ENCODE measurements around the gene GLCE. TPM values are rescaled to one million over a fixed set of nuclear protein-coding genes. Genes with fewer than 3 reads are reported as not detected.

The GLCE gene
- total and polyA plus RNA-seq, 9 of the 15 experiments (the other 6 are each of a cell fraction or from before 2014, with no cell fraction given) = 4.6 to 12.3 (median 10.6) TPM

DNA sequence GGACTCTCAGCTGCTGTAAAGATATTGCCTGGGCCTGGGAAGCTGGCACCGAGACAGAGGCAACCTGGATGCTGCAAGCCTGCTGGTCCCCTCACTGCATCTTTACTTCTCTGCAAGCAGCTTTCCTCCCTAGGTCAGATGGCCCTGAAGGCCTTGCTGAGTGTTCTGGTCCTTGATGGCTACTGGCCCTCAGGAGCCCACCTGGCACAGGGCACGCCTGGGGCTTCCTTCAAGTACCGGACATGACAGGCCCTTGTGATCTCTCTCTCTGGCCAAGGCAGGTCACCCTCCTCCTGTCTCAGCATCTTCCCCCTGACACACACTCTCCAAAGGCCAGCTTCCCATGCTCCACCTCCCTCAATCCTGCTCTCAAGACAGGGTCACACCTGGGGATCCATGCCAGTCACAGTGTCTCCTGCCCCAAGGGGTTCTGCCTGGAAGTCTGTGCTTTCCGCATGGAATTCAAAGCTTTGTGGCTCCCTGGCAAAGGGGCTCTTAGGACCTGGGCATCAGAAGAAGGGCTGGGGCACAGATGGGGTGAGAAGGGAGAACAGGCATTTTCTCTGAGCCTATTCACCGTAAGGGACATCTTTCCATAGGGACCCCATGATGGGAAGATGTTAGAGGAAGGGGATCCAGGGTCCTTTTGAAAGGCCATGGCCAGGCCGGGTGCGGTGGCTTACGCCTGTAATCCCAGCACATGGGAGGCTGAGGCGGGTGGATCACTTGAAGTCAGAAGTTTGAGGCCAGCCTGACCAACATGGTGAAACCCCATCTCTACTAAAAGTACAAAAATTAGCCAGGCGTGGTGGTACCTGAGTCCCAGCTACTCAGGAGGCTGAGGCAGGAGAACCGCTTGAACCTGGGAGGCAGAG is 133.5 kb downstream of the GLCE start:
- no peaks in the 10 kb centered on the region for H3K9me1 ChIP-seq (ENCODE audit: control insufficient read depth, insufficient read depth, low read length)
- peaks cover 23 to 74% of the 10 kb centered on the region in 2 experiments for H3K27me3 ChIP-seq (ENCODE audit: control insufficient read depth in 2 of 2, insufficient read depth in 2 of 2, low read length in 2 of 2)
- no peaks in the 10 kb centered on the region for H3K9me3 ChIP-seq (replicated peaks; ENCODE audit: control insufficient read depth, insufficient read depth, low read depth, low read length)
- ATAC-seq (no peak), FAIRE-seq (no peak), DNase-seq (ENCODE audit: extremely low read depth in 1 of 4, low spot score in 3 of 4) (no peak)
- ChIA-PET CTCF (ENCODE audit: low intra/inter-chr PET ratio) (no interaction called here), POLR2A (interaction anchor here (0.9 kb wide), 1 partner anchor 26 kb away, joined by 3 read pairs; no protein-coding TSS in a partner anchor)
- H3K36me3 ChIP-seq (ENCODE audit: control insufficient read depth, insufficient read depth, low read length) = no peaks in the 10 kb centered on the region
- WGBS (ENCODE audit: insufficient coverage, low coverage, missing lambda C conversion rate) = under 1% methylated on average over 10 of the region's 11 CpGs
- H3K4me2 ChIP-seq (ENCODE audit: insufficient read depth, low read length) = no peak overlapping the region
- H3K4me3 ChIP-seq = no peak overlapping the region
- H3K9ac ChIP-seq (ENCODE audit: insufficient read depth in 1 of 2, low read depth in 2 of 2, low read length in 2 of 2) = no peak overlapping the region; a peak in 1 of 4 replicates
- no TSS peak for BruUV-seq (replicated peaks)
- H3K4me1 ChIP-seq (replicated peaks in 1 of 2; ENCODE audit: control insufficient read depth in 2 of 2, insufficient read depth in 2 of 2, low read length in 2 of 2) = peaks cover 0 to 6% of the 10 kb centered on the region in 2 experiments; a peak in 1 of 5 replicates
- no peaks in the 10 kb centered on the region; the same call in 1 of the 2 replicates for H4K20me1 ChIP-seq (replicated peaks; ENCODE audit: control insufficient read depth, insufficient read depth, low read length)
- intact Hi-C loops (cut with micrococcal nuclease) (no loop called here), in situ Hi-C loops (cut with MboI) (no loop called here)
- no peak overlapping the region for H2AFZ ChIP-seq (ENCODE audit: low read depth, low read length)
- H3K79me2 ChIP-seq (ENCODE audit: control insufficient read depth, insufficient read depth, low read length) = no peaks in the 10 kb centered on the region
- no peak overlapping the region for H3K27ac ChIP-seq (ENCODE audit: extremely low read depth, low read depth, low read length)
- TF ChIP-seq ELF1 (tag; IDR thresholded peaks at IDR 0.05) = no peak
- TF ChIP-seq MEF2D (tag; conservative IDR thresholded peaks at IDR 0.05; ENCODE audit: low read depth) = no peak
- no peak for TF ChIP-seq MBD1 (CRISPR knock-in tag; IDR thresholded peaks at IDR 0.05)
- no peak for TF ChIP-seq RBM15 (IDR thresholded peaks at IDR 0.05; ENCODE audit: insufficient read depth, low read length)
- TF ChIP-seq TRIM24 (IDR thresholded peaks at IDR 0.05) = no peak
- no peak for TF ChIP-seq ZNF766 (CRISPR knock-in tag; conservative IDR thresholded peaks at IDR 0.05)
- no peak for TF ChIP-seq MCM3 (IDR thresholded peaks at IDR 0.05)
- no peak for TF ChIP-seq ZNF253 (CRISPR knock-in tag; conservative IDR thresholded peaks at IDR 0.05)
- TF ChIP-seq NUFIP1 (IDR thresholded peaks at IDR 0.05; ENCODE audit: partially characterized antibody) = no peak
- TF ChIP-seq SMAD1 (IDR thresholded peaks at IDR 0.05; ENCODE audit: low read depth, low read length, partially characterized antibody) = no peak
- no peak for TF ChIP-seq ZNF232 (CRISPR knock-in tag; IDR thresholded peaks at IDR 0.05)
- TF ChIP-seq ZNF707 (CRISPR knock-in tag; conservative IDR thresholded peaks at IDR 0.05) = no peak
- TF ChIP-seq, protein P1, sequence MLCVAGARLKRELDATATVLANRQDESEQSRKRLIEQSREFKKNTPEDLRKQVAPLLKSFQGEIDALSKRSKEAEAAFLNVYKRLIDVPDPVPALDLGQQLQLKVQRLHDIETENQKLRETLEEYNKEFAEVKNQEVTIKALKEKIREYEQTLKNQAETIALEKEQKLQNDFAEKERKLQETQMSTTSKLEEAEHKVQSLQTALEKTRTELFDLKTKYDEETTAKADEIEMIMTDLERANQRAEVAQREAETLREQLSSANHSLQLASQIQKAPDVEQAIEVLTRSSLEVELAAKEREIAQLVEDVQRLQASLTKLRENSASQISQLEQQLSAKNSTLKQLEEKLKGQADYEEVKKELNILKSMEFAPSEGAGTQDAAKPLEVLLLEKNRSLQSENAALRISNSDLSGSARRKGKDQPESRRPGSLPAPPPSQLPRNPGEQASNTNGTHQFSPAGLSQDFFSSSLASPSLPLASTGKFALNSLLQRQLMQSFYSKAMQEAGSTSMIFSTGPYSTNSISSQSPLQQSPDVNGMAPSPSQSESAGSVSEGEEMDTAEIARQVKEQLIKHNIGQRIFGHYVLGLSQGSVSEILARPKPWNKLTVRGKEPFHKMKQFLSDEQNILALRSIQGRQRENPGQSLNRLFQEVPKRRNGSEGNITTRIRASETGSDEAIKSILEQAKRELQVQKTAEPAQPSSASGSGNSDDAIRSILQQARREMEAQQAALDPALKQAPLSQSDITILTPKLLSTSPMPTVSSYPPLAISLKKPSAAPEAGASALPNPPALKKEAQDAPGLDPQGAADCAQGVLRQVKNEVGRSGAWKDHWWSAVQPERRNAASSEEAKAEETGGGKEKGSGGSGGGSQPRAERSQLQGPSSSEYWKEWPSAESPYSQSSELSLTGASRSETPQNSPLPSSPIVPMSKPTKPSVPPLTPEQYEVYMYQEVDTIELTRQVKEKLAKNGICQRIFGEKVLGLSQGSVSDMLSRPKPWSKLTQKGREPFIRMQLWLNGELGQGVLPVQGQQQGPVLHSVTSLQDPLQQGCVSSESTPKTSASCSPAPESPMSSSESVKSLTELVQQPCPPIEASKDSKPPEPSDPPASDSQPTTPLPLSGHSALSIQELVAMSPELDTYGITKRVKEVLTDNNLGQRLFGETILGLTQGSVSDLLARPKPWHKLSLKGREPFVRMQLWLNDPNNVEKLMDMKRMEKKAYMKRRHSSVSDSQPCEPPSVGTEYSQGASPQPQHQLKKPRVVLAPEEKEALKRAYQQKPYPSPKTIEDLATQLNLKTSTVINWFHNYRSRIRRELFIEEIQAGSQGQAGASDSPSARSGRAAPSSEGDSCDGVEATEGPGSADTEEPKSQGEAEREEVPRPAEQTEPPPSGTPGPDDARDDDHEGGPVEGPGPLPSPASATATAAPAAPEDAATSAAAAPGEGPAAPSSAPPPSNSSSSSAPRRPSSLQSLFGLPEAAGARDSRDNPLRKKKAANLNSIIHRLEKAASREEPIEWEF (CRISPR knock-in tag; IDR thresholded peaks at IDR 0.05) = no peak
- TF ChIP-seq, protein P2, sequence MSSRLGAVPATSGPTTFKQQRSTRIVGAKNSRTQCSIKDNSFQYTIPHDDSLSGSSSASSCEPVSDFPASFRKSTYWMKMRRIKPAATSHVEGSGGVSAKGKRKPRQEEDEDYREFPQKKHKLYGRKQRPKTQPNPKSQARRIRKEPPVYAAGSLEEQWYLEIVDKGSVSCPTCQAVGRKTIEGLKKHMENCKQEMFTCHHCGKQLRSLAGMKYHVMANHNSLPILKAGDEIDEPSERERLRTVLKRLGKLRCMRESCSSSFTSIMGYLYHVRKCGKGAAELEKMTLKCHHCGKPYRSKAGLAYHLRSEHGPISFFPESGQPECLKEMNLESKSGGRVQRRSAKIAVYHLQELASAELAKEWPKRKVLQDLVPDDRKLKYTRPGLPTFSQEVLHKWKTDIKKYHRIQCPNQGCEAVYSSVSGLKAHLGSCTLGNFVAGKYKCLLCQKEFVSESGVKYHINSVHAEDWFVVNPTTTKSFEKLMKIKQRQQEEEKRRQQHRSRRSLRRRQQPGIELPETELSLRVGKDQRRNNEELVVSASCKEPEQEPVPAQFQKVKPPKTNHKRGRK (tag; IDR thresholded peaks at IDR 0.05) = no peak
